ENCODE results near the gene RPS19.

GRCh38 chr19:41915021-41915775, 55.1 kb downstream of the RPS19 start:
- TF ChIP-seq POLR2A (IDR thresholded peaks at IDR 0.05) = no peak
- TF ChIP-seq CTCF (IDR thresholded peaks at IDR 0.05) = no peak
- TF ChIP-seq EP300 (IDR thresholded peaks at IDR 0.05) = no peak
- no peak for TF ChIP-seq POLR2AphosphoS5 (IDR thresholded peaks at IDR 0.05)

Measured in upper lobe of left lung (tissue), 4 donors.